Smooth muscle cell of the brain vasculature (primary cell): ENCODE results near the gene DEPDC1.

Experiments
- DNase-seq: peaks from one replicate; pipeline ENCODE4 v3.0.0-alpha.2; 2012; ENCODE audit warnings: low read depth, low spot score

The DEPDC1 gene

DNA sequence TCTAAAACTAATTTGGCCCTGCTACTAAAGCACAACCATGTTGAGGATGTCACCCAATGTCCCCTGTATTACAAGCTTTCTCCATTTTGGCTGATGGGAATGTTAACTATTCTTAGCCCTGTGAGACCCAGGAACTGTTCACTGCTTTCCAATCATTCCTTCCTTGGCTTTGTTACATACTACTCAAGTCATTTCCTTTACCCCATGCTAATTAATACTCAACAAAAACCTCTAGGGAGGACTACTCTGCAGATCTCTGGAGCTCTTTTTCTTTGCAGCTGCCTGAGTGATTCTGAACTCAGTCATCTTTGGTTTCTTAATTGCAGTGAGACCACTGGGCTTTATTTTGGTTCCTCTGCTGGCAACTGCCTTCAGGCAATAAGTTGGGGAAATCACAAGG, 23.8 kb downstream of the DEPDC1 start:
- DNase-seq = no peak

DNA sequence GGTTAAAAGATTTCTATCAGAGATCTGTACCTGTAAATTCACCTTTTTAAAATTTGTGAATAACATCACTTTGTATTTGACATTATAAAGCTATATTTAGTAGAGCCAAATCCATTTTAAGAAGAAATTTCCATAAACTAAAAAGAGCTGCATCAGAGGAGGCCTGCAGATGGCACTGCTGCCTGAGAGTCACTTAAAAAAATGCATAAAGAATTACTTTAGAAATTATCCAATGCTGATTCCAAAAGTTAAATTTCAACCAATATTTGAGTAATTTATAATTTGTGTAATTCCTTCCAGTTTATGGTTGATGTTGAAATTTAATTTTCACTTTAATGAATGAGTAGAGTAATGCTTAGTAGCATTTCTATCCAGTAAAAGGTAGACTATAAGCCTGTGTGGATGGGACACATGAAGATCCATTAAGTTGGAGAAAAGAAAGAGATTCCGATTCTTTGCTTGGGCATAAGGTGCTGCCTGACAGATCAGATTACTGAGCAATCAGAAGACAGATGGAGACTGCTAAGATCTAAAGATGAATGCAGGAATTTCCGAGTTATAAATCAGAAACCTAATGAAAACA, 26.4 kb downstream of the DEPDC1 start:
- DNase-seq = no peak

DNA sequence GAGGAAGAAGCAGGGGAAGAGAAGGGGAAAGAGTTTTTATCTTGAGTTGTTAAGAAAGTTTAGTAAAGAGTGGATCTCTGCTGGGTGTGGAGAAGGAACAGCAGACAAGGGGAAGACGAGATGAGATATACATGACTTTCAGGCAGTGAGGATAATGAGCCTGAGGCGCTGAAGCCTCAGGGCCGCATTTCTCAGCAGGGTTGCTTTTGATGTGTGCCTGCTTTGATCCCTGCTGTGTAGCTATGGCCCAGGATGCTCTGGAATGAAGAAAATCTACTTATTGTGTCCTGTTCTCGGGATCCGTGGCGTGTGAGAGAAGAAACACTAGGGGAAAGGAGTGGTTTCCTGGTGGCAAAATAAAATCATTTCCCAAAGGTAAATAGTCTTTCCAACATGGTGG, 32.0 kb downstream of the DEPDC1 start:
- no peak for DNase-seq

DNA sequence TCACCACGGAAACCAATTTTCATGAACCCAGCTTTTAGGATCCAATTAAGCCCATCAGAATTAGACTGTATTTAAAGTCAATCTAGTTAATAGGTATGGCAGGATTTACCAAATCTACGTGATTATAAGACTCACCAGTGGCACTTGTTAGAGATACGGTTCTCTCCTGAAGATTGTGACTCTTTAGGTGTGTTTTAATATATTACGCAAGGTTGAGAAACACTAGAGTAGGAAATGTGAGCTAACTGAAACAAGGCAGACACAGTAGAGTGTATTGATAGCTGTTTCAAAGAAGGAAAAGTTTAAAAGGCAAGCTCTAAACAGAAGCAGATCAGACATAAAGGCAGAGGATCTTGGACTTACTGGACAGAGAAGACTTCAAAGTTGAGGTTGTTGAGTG, 35.9 kb downstream of the DEPDC1 start:
- no peak for DNase-seq

DNA sequence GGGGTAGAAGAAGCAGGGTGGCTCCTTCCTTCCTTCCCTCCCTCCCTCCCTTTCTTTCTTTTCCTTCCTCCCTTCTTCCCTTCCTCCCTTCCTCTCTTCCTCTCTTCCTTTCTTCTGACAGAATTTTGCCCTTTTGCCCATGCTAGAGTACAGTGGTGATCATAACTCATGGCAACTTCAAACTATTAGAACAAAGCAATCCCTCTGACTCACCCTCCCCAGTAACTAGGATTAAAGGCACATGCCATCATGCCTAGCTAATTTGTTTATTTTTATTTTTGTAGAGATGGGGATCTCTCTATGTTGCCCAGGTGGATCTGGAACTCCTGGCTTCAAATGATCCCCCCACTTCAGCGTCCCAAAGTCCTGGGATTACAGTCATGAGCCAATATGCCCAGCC, 37.1 kb downstream of the DEPDC1 start:
- DNase-seq = no peak

DNA sequence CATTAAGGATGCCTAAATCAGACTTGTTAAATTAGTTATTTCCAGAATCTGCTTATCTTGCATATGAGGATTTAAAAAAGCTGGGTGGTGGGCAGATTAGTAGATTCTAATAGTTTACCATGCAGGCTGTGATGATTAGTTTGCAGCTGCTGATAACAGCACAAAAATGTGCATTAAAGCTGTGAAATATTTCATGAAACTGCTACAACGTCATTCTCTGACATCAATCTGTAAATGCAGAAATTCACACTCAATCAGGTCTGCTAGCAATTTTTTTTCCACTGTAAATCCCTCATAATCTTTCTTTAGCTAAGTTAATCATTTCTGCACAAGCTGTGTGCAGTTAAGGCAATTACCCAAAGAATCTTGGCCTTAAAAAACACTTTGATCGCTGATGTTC, 37.8 kb downstream of the DEPDC1 start:
- DNase-seq = no peak

DNA sequence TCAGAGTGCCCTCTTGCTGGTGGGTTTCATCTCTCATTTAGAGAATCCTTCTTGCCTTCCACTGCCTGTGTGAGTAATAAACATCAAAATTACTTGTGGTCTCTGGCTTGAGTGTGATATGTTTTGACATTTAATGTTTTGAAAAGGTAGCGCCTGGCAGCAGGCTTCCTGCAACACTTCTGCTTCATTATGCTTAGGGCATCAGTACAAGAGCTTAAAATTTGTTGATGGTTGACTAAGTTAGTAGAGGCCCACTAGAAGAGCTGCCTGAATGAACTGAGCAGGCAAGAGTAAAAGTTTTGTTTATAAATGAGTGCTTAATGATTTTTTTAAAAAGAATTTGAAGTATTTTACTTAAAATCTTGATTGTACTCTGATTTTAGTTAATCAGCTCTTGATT, 40.7 kb downstream of the DEPDC1 start:
- no peak for DNase-seq

DNA sequence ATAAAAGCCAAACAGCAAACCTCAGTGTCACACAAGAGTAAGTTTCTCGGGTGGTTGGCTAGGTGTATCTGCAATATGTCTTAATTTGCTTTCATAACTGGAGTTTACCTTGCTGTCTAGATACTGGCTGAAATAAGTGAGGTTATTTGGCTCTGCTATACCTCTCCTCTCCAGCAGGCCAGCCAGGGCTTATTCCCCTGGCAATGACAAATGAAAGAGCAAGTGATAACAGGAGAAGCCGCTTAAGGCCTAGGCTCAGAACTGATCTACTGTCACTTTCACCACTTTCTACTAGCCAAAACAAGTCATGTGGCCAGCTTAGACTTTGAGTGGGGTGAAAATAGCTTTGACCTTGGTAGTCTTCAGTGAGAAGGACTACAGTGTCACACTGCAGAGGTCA, 42.3 kb downstream of the DEPDC1 start:
- no peak for DNase-seq

DNA sequence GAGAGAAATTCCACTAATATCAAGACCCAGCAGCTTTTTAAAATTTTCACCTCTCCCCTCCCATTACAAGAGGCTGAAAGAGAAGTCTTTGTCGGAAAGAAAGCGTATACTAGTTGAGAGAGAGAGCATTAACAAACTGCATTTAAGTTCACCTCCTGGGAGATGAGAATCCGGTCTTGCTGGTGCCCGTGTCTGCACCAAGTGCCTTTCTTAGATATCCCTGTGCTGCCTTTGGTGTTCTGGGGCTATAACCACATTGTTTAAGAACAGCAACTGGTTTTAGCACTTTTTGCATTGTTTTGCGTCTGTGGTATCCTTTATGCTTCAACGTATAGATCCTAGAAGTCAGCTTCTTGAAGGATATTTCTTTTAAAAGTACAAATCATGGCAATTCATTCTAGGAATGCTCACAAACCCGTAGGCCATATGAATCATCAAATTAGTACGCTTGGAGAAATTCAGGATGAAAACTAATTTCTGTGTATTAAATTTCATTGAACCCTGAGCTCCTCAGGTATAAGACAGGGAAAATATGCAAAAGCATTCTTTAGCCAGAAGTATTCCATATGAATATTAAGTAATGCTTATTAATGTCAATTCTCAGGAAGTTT, 43.7 kb downstream of the DEPDC1 start:
- no peak for DNase-seq

DNA sequence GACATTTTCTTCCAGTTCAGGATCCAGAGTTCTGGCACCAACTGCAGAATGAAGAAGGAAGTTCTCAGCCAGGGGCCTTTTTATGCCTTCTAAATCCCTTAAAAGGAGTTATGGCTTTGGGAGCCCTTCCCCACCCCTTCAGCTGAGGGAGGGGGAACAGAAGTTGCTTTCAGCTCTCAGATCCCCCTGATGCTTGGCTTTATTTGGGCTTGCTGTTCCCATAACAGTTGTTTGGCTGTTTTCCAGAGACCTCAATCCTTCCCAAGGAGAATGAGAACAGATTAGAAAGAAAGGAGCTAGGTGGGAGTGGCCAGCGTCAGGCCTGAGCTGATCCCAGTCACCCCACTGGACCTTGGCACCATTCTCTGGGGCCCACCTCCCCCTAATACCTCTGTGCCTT, 47.0 kb downstream of the DEPDC1 start, which contains the start of gene RPE65:
RPE65 (minus strand) TSS at position 54 of the 400 bp plus-strand sequence; CDS start at position 5, 49 bp downstream.
- DNase-seq = no peak

DNA sequence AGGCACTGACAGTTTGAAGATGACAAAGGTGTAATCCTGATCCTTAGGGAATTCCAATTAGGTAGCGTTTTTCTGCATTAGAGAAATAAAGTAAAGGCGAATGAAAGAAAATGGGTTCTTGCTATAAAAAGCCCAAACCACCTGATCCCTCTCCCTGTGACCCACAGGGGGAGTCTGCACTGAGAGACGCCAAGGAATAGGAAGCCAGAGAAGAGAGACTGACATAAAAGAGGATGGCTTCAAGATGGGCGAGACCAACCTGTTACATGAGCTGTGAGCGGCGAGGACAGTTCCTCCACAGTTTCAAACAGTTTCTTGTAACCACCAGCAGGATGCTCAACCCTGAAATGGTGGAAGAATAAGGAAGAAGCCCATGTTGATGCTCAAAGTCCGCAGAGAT, 48.5 kb downstream of the DEPDC1 start:
- DNase-seq = no peak

DNA sequence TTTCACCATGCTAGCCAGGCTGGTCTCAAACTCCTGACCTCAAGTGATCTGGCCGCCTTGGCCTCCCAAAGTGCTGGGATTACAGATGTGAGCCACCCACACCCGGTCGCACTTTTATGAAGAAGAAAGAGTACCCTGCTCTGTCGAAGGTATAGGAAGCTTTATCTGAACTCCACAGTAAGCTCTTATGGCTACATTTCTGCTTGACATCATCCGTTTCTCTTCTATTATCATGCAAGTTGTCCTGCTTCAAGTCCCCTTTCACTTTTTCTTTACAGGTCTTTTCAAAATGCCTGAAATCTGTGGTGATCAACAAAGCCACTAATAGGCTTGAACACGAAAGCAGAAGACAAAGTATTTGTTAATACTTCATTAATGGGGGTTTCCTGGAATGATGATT, 51.2 kb downstream of the DEPDC1 start:
- no peak for DNase-seq

DNA sequence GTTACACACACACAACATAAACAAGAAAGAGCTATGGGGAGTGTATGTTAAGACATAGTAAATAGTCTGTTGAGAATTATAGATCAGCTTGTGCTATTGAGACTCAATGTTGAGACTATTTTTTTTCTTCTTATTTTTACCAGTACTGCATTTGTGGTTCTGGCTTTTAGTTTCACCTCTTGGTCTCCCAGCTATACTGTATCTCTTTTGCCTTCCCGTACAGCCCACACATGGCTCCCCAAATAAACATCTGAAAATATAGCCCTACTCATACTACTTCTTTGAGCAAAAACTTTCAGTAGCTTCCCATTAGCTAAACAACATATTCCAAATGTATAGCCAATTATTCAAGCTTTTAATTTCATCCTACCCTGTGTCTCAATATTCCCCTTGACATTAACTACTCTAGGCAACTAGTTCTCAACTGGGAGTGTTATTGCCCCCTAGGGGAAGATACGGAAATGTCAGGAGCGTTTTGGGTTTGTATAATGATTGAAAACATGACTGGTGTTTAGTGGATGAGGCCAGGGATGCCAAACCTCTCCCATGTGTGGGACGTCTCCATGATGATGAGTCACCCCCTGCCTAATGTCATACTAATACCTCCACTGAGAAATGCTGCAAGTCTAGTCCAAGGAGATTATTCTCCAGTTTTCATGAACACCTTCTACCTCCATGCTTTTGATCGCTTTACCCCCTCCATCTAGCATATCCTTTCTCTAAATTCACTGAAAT, 53.9 kb downstream of the DEPDC1 start:
- DNase-seq = no peak

DNA sequence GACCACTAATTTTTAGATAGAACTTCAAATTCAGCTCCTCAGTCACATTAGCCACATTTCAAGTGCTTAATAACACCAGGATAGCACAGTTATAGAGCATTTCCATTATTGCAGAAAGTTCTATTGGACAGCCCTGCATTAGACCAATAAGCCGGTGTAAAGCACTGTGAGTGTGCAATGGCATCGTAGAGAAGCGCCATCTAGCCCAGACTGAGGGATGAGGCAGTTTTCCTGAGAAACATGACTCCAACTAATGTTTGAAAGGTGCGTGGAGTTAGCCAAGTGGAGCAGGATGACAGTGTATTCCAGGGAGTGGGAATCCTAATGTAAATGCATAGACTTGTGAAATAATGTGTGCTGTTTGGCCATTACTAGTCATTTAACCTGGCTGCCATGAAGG, 54.9 kb downstream of the DEPDC1 start:
- DNase-seq = no peak

DNA sequence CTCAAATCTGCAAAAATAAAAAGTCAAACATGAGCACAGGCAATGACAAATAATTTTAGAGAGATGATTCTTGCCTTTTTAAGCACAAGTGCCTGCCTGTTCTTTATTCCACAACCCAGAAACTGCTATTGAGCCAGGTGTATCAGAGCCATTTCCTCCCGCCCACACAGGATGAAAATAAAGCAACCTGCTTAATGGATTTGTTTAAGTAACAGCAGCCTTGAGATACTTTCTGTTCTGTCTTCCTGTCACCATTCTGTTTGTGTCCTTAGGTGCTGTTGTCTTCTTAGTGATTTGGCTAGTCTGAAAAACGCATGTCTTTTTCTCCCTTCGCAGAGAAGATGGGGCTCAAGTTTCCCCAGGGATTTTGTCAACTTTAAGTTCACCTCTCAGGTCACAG, 58.6 kb downstream of the DEPDC1 start:
- DNase-seq = no peak

DNA sequence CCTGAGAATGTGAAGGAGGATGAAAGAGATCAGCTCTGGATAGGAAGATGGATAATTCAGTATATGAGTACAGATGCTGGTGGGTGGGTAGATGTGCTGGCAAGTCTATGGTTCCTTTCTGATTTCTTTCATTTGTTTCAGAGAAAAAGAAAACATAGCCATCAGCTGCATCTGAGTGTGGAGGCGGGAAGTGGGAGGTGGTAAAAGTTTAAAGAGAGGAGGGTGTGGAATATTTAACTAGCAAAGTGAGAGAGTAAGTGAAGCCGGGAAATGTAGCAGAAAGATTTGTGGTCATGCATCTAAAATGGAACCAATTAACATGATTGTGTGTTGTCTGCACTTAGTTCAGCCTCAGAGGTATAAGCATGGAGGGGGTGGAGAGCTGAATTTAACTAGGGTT, 63.5 kb downstream of the DEPDC1 start:
- no peak for DNase-seq

DNA sequence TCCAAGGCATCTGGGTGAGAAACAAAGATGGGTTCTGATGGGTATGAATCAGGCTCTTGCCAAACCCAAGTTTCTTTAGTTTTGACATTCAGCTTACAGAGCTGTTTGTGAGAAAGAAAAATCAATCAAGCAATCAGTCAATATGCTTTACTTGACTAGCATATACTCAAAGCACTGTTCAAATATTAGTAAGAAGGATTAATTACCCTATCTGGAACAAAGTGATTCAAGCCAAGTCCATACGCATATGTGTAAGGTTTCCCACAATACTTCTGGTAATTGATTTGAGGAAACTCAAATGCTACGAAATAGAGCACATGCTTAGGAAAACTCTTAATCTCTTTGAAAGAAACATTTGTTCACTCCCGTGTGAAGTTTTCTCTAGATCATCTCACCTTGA, 65.8 kb downstream of the DEPDC1 start:
- DNase-seq = no peak

DNA sequence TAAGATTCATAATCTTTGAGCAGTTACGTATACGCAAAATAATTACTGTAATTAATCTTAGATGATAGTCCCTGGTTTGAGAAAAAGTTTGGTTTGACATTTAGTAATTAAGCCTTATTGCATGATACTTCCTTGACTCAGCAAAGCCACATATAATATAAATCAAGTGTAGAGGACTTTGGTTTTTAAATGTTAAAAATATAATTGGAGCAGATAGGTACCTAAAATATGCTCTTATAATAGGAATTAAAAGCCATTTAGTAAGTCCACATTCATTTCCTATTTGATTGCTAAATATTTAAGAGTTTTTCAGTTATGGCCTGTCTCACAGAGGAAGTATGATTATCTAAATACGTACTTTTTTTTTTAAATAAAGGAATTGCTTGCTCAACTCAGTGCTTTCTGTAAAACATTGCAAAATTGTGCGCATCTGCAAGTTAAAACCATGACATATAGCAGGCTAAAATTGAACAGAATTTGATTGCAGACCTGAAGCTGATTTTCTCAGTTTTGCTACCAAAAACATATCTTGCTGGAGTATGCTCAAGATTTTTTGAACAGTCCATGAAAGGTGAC, 67.6 kb downstream of the DEPDC1 start:
- DNase-seq = no peak

DNA sequence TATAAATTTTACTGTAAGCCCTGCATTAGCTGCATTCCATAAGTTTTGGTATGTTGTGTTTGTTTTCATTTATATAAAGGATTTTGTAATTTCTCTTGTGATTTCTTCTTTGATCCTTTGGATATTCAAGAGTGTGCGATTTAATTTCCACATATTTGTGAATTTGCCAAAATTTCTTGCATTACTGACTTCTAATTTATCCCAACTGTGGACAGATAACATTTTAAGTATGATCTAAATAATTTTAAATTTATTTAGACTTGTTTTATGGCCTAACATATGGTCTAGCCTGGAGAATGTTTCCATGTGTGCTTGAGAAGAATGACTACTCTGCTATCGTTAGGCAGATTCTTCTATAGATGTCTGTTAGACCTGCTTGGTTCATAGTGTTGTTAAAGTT, 70.3 kb downstream of the DEPDC1 start:
- no peak for DNase-seq
